GM13977 (cell line): ENCODE results near the gene INTS3.
A peak's percentile ranks its signal among the peaks of the same experiment; 100 is the strongest.

Experiments
- DNase-seq: peaks from one replicate; pipeline ENCODE4 v3.0.0; 2012; ENCODE audit warnings: low spot score
- CTCF ChIP-seq: IDR thresholded peaks from 2 replicates; pipeline ENCODE4 v1.5.1; 2012; ENCODE audit warnings: mild to moderate bottlenecking, control low read depth; ENCODE audit not compliant: insufficient read depth; ENCODE audit errors: extremely low read depth, missing control alignments
- in situ Hi-C: fragments of 300-500 bp; cut with MboI; formaldehyde crosslinking; loops from one replicate; pipeline ENCODE4 v1.12.0; 2022; ENCODE audit warnings: low sequenced_read_pairs, low pct_unique_long_range_greater_than_20kb, mixed read lengths, inconsistent platforms; ENCODE audit not compliant: unreplicated experiment

The INTS3 gene

GRCh38 chr1:153733970-153734369, 6.1 kb downstream of the INTS3 start:
- in situ Hi-C loops, result no loop called here
- no peak for DNase-seq
- no peak for TF ChIP-seq CTCF

GRCh38 chr1:153734396-153735089, 6.7 kb downstream of the INTS3 start:
- no peak for TF ChIP-seq CTCF
- no peak for DNase-seq
- in situ Hi-C loops, result no loop called here

- in situ Hi-C loops, result no loop called here
- TF ChIP-seq CTCF, result no peak
- DNase-seq, result no peak
Measured at GRCh38 chr1:153735090-153735420, 7.2 kb downstream of the INTS3 start.

GRCh38 chr1:153741986-153742385, 14.1 kb downstream of the INTS3 start:
- in situ Hi-C loops, result loop anchor here (10.0 kb wide), 1 partner anchor 67 kb away; the partner anchor contains the start of genes ILF2 and NPR1
- TF ChIP-seq CTCF, result no peak

GRCh38 chr1:153742411-153743142, 14.7 kb downstream of the INTS3 start:
- in situ Hi-C loops, result loop anchor here (10.0 kb wide), 1 partner anchor 68 kb away; the partner anchor contains the start of genes ILF2 and NPR1
- peak; percentile 45 for DNase-seq
- no peak for TF ChIP-seq CTCF

More at GRCh38 chr1:153741986-153742385, 14.1 kb downstream of the INTS3 start:
- DNase-seq, result no peak

- TF ChIP-seq CTCF, result no peak
- in situ Hi-C loops, result loop anchor here (10.0 kb wide), 1 partner anchor 71 kb away; the partner anchor contains the start of genes ILF2 and NPR1
- no peak for DNase-seq
Measured at GRCh38 chr1:153745417-153745816, 17.6 kb downstream of the INTS3 start.
